CD4-positive, alpha-beta T cell treated with Interleukin-12 subunit alpha and Interleukin-12 subunit beta, for 1 hour (primary cell): Measurements from ENCODE around the gene SPAG17.

Source experiments
- DNase-seq: peaks from one replicate; pipeline ENCODE4 v3.0.0-alpha.2; 2020

SPAG17 gene

GRCh38 chr1:118159569-118159968, 25.5 kb downstream of the SPAG17 start:
- DNase-seq = no peak

- no peak for DNase-seq
Observed at GRCh38 chr1:118158924-118159323, 26.1 kb downstream of the SPAG17 start.

- DNase-seq = no peak
Observed at GRCh38 chr1:118157506-118157905, 27.5 kb downstream of the SPAG17 start.

- DNase-seq = no peak
Observed at GRCh38 chr1:118155106-118155505, 29.9 kb downstream of the SPAG17 start.

GRCh38 chr1:118154220-118154619, 30.8 kb downstream of the SPAG17 start:
- no peak for DNase-seq

GRCh38 chr1:118151312-118151937, 33.6 kb downstream of the SPAG17 start:
- DNase-seq = peak; percentile 2

GRCh38 chr1:118149799-118150198, 35.2 kb downstream of the SPAG17 start:
- no peak for DNase-seq

GRCh38 chr1:118148034-118148433, 37.0 kb downstream of the SPAG17 start:
- no peak for DNase-seq

GRCh38 chr1:118147522-118147921, 37.5 kb downstream of the SPAG17 start:
- DNase-seq = no peak

- DNase-seq = no peak
Observed at GRCh38 chr1:118145721-118146120, 39.3 kb downstream of the SPAG17 start.

- no peak for DNase-seq
Observed at GRCh38 chr1:118144684-118145083, 40.3 kb downstream of the SPAG17 start.

GRCh38 chr1:118143831-118144230, 41.2 kb downstream of the SPAG17 start:
- DNase-seq = no peak

GRCh38 chr1:118143121-118143520, 41.9 kb downstream of the SPAG17 start:
- no peak for DNase-seq

GRCh38 chr1:118142546-118142945, 42.5 kb downstream of the SPAG17 start:
- no peak for DNase-seq

- no peak for DNase-seq
Observed at GRCh38 chr1:118137900-118138299, 47.1 kb downstream of the SPAG17 start.

- DNase-seq = no peak
Observed at GRCh38 chr1:118136187-118136941, 48.7 kb downstream of the SPAG17 start.

GRCh38 chr1:118132000-118132399, 53.0 kb downstream of the SPAG17 start:
- DNase-seq = no peak

GRCh38 chr1:118128761-118129160, 56.3 kb downstream of the SPAG17 start:
- no peak for DNase-seq

- DNase-seq = no peak
Observed at GRCh38 chr1:118124064-118124463, 61.0 kb downstream of the SPAG17 start.

GRCh38 chr1:118123116-118123839, 61.8 kb downstream of the SPAG17 start:
- DNase-seq = no peak

GRCh38 chr1:118122234-118123004, 62.6 kb downstream of the SPAG17 start:
- no peak for DNase-seq

GRCh38 chr1:118118873-118119463, 66.1 kb downstream of the SPAG17 start:
- DNase-seq = no peak

- DNase-seq = no peak
Observed at GRCh38 chr1:118118469-118118868, 66.6 kb downstream of the SPAG17 start.
